GM12878 (cell line): ENCODE data around the gene SUGCT. TPM values are rescaled to one million over a fixed set of nuclear protein-coding genes. Genes with fewer than 3 reads are reported as not detected.
A peak's percentile ranks its signal among the peaks of the same experiment; 100 is the strongest.

Experiments
- ATAC-seq: fragments of 200-7000 bp; cut with Tn5 transposase; 3 replicates; pipeline ENCODE4 v1.9.1; 2020; ENCODE audit warnings: mild to moderate bottlenecking, moderate library complexity
- BruUV-seq: library from RNA; stranded (reverse); fragments of 400-500 nt; replicated peaks from 2 replicates; lab custom pipeline; 2021; lab: Mats Ljungman, UMichigan
- CTCF ChIA-PET: fragments of 300-600 bp; sonication (Branson Sonifier 250); formaldehyde crosslinking; extraction: SDS; loops from one replicate; lab custom pipeline; 2021; ENCODE audit warnings: inconsistent platforms; lab: Yijun Ruan, JAX
- POLR2A ChIA-PET: fragments of 350-600 bp; formaldehyde crosslinking; extraction: SDS; loops from one replicate; lab custom pipeline; 2021; ENCODE audit warnings: inconsistent platforms; lab: Charles Lee
- RAD21 ChIA-PET: fragments of 300-600 bp; sonication (Branson Sonifier 250); formaldehyde crosslinking; loops from one replicate; lab custom pipeline; 2023; ENCODE audit warnings: antibody characterized with exemption; ENCODE audit not compliant: unreplicated experiment; lab: Charles Lee
- SMC1A ChIA-PET: fragments of 300-600 bp; sonication (Branson Sonifier 250); formaldehyde crosslinking; loops from one replicate; lab custom pipeline; 2023; ENCODE audit not compliant: unreplicated experiment, uncharacterized antibody; lab: Charles Lee
- DNase-seq: peaks from one replicate; pipeline ENCODE4 v3.0.0-alpha.2; 2011; ENCODE audit warnings: low read depth, low spot score
- FAIRE-seq: peaks from 3 replicates; lab custom pipeline; 2011; peaks lifted over from hg19 to GRCh38; lab: Jason Lieb, UNC
- H2AFZ ChIP-seq: 2 replicates; pipeline ENCODE4 v1.6.0; 2011; ENCODE audit warnings: low read depth, low read length, control low read depth; ENCODE audit not compliant: control insufficient read depth
- H3K27ac ChIP-seq: 2 replicates; pipeline ENCODE4 v1.5.1; 2011; ENCODE audit warnings: control low read depth; ENCODE audit not compliant: control insufficient read depth, insufficient read depth
- H3K27me3 ChIP-seq, 2 experiments: replicated peaks in 1 of 2; 2 replicates each; pipeline versions ENCODE4 v1.6.0 to v1.6.1; 2011; ENCODE audit warnings: low read length in 1 of 2; ENCODE audit not compliant: control insufficient read depth in 2 of 2, insufficient read depth in 2 of 2
- H3K36me3 ChIP-seq, 2 experiments: 2 replicates each; pipeline ENCODE4 v1.5.1; 2011; ENCODE audit warnings: low read length in 1 of 2; ENCODE audit not compliant: control insufficient read depth in 2 of 2, insufficient read depth in 2 of 2
- H3K4me1 ChIP-seq: 2 replicates; pipeline ENCODE4 v1.6.1; 2011; ENCODE audit warnings: mild to moderate bottlenecking, low read length, moderate library complexity, mixed read lengths; ENCODE audit not compliant: control insufficient read depth, insufficient read depth
- H3K4me2 ChIP-seq: 2 replicates; pipeline ENCODE4 v1.6.0; 2011; ENCODE audit warnings: control low read depth; ENCODE audit not compliant: control insufficient read depth, insufficient read depth
- H3K4me3 ChIP-seq: fragments of 200-600 bp; sonication (generic); 2 replicates; pipeline ENCODE4 v1.5.1; 2016
- H3K79me2 ChIP-seq: 2 replicates; pipeline ENCODE4 v1.6.0; 2011; ENCODE audit warnings: low read length; ENCODE audit not compliant: control insufficient read depth, insufficient read depth
- H3K9ac ChIP-seq: 2 replicates; pipeline ENCODE4 v1.8.0; 2011; ENCODE audit warnings: low read length, control low read depth, mixed read lengths; ENCODE audit not compliant: control insufficient read depth, insufficient read depth
- H3K9me3 ChIP-seq: replicated peaks from 3 replicates; pipeline ENCODE4 v1.5.1; 2011; ENCODE audit warnings: mild to moderate bottlenecking, low read length; ENCODE audit not compliant: control insufficient read depth, insufficient read depth
- H4K20me1 ChIP-seq: 2 replicates; pipeline ENCODE4 v1.6.0; 2011; ENCODE audit not compliant: control insufficient read depth, insufficient read depth
- CEBPB ChIP-seq, 2 experiments: fragments of 150-350 bp in 1 of 2; IDR thresholded peaks; 2 replicates each; pipeline ENCODE4 v1.6.1; 2012 to 2014; ENCODE audit warnings: low read depth in 2 of 2, low read length in 2 of 2, borderline replicate concordance in 1 of 2, inconsistent platforms in 1 of 2
- JUNB ChIP-seq: IDR thresholded peaks from 2 replicates; pipeline ENCODE4 v1.6.1; 2016; ENCODE audit warnings: antibody characterized with exemption, mild to moderate bottlenecking
- RCOR1 ChIP-seq: conservative IDR thresholded peaks from 2 replicates; pipeline ENCODE4 v1.6.1; 2012; ENCODE audit warnings: low read depth, low read length, improper control_type of control experiment
- SIX5 ChIP-seq: IDR thresholded peaks from 2 replicates; pipeline ENCODE4 v1.6.1; 2011; ENCODE audit warnings: mild to moderate bottlenecking, low read depth, low read length, moderate library complexity; ENCODE audit not compliant: severe bottlenecking
- SMAD5 ChIP-seq: IDR thresholded peaks from 2 replicates; pipeline ENCODE4 v1.6.1; 2016; ENCODE audit warnings: antibody characterized with exemption, low read depth
- TBL1XR1 ChIP-seq: IDR thresholded peaks from 2 replicates; pipeline ENCODE4 v1.6.1; 2012; ENCODE audit warnings: low read depth, low read length, improper control_type of control experiment
- ZNF24 ChIP-seq: fragments of 450-650 bp; IDR thresholded peaks from 2 replicates; pipeline ENCODE4 v1.6.1; 2017; ENCODE audit warnings: antibody characterized with exemption, mild to moderate bottlenecking
- whole genome bisulfite sequencing: methylation state at CpG from one replicate; pipeline ENCODE4 v1.1.6; 2016; ENCODE audit warnings: low lambda C conversion rate; ENCODE audit not compliant: insufficient replicate concordance, insufficient coverage; ENCODE audit errors: missing lambda C conversion rate; 5-methylcytosine and 5-hydroxymethylcytosine counted together
- in situ Hi-C: fragments of 300-500 bp; cut with MboI; formaldehyde crosslinking; loops from 9 replicates; pipeline ENCODE4 v1.14.3; 2018; ENCODE audit warnings: mixed read lengths
- intact Hi-C: fragments of 100-400 bp; cut with micrococcal nuclease; formaldehyde crosslinking; loops from one replicate; pipeline ENCODE4 v1.14.2; 2022; ENCODE audit not compliant: unreplicated experiment
- polyA plus RNA-seq, 11 experiments: library from polyadenylated mRNA; depleted of rRNA in 4 of 11; unstranded in 6 of 11; stranded (reverse) in 5 of 11; fragments of >200 nt; fragmentation: Nextera tagmentation in 4 of 11; fragmentation: Illumina TruSeq in 1 of 11; extraction: Ambion mirVana in 4 of 11; extraction: Trizol in 1 of 11; gene quantifications; 1 replicate in 1 of 11; 2 replicates in 10 of 11; pipeline versions ENCODE4 v1.2.1 to v1.2.3, GENCODE V29; 2011 to 2016; ENCODE audit warnings: inconsistent platforms in 2 of 11, missing spikeins in 2 of 11, low read depth in 1 of 11
- total RNA-seq, 4 experiments: library from RNA; depleted of rRNA in 3 of 4; stranded (reverse); fragments of >200 nt in 3 of 4; fragmentation: Illumina TruSeq in 1 of 4; extraction: Trizol in 1 of 4; gene quantifications; 2 replicates each; pipeline versions ENCODE4 v1.2.1 to v1.2.3, GENCODE V29; 2013 to 2021
- TF ChIP-seq, protein P1 (sequence below): fragments of 450-650 bp; IDR thresholded peaks from 2 replicates; pipeline ENCODE4 v1.6.1; 2016; ENCODE audit warnings: mild to moderate bottlenecking

The SUGCT gene
- total and polyA plus RNA-seq, 10 of the 15 experiments (the other 5 are each of a cell fraction or from before 2014, with no cell fraction given), result 0.08 to 1.2 (median 0.67) TPM; not detected in 1

DNA sequence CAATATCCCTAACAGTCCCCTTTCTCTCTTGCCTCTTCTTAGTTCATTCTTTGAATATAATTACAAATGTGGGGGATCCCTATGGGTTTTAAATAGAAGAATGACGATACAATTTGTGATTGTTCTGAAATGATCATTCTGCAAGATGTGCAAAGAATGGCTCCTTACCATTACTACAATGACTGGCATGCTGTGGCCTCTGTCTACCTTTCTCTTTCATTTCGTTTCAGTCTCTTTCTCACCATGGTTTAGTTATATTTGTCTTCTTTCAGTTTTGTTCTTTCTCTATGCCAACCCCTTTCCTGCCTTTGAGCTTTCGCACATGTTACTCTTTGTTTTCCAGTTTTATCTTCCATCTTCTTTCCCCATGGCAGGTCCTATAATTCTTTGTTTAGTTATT is 176.5 kb downstream of the SUGCT start:
- Histone ChIP-seq H3K4me3 (no peak overlapping the region), H3K79me2 (no peaks in the 10 kb centered on the region), H2AFZ (peak overlapping the region; percentile 68), H3K27me3 (no peaks in the 10 kb centered on the region), H3K27ac (0 out of 2 replicates have a peak overlapping the region, but pooled peaks have one; percentile 18), H3K4me1 (0 out of 2 replicates have a peak, but pooled peaks cover 4% of the 10 kb centered on the region), H3K9me3 (no peaks in the 10 kb centered on the region), H3K9ac (no peak overlapping the region), H3K36me3 (no peaks in the 10 kb centered on the region), H3K4me2 (peak overlapping the region; percentile 64), H4K20me1 (no peaks in the 10 kb centered on the region)
- DNase-seq (peak; percentile 23), ATAC-seq (peak; percentile 58; the same call in 2 of the 3 replicates), FAIRE-seq (no peak)
- WGBS, result 14% methylated on average over 3 of the region's 3 CpGs
- POLR2A ChIA-PET, result no interaction called here
- RAD21 ChIA-PET, result no interaction called here
- CTCF ChIA-PET, result interaction anchor here (0.9 kb wide), 1 partner anchor 45 kb away, joined by 4 read pairs; no protein-coding TSS in a partner anchor
- TF ChIP-seq, protein P1, sequence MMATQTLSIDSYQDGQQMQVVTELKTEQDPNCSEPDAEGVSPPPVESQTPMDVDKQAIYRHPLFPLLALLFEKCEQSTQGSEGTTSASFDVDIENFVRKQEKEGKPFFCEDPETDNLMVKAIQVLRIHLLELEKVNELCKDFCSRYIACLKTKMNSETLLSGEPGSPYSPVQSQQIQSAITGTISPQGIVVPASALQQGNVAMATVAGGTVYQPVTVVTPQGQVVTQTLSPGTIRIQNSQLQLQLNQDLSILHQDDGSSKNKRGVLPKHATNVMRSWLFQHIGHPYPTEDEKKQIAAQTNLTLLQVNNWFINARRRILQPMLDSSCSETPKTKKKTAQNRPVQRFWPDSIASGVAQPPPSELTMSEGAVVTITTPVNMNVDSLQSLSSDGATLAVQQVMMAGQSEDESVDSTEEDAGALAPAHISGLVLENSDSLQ, result peak; percentile 82
- TF ChIP-seq JUNB (peak; percentile 18; the same call in 1 of the 2 replicates), ZNF24 (no peak), SMAD5 (no peak), RCOR1 (no peak)
- no TSS peak for BruUV-seq
- SMC1A ChIA-PET, result interaction anchor here (0.6 kb wide), 1 partner anchor 597 kb away, joined by 3 read pairs; no protein-coding TSS in a partner anchor
- in situ Hi-C loops (no loop called here), intact Hi-C loops (no loop called here)

DNA sequence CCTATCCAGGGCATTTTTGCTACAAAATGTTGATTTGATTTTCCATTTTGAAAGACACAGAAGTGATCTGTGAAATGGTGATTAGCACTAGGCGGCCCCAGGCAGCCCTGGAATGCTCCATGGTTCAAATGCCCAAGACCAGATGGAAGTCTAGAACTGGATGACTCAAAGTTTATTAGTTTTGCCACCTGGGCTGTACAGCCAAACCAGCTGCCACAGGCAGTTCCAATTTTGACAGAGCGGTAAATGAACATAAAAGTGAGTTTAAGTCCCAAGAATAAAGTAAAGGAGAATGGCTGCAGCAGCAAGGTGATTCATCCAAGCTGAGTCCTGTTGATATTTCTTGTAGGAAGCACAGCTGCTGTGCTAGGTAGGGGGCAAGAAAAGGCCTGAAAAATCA is 180.5 kb downstream of the SUGCT start:
- intact Hi-C loops (no loop called here), in situ Hi-C loops (no loop called here)
- no peaks in the 10 kb centered on the region for H3K36me3 ChIP-seq
- no peaks in the 10 kb centered on the region for H3K9me3 ChIP-seq
- H3K4me3 ChIP-seq, result no peak overlapping the region
- H3K9ac ChIP-seq, result no peak overlapping the region
- ChIA-PET POLR2A (no interaction called here), CTCF (no interaction called here), SMC1A (no interaction called here), RAD21 (no interaction called here)
- no peak for DNase-seq
- H3K27me3 ChIP-seq, result no peaks in the 10 kb centered on the region
- no peak overlapping the region for H3K27ac ChIP-seq
- FAIRE-seq, result no peak
- H3K4me1 ChIP-seq, result 0 out of 2 replicates have a peak, but pooled peaks cover 4% of the 10 kb centered on the region
- H2AFZ ChIP-seq, result no peak overlapping the region
- no peaks in the 10 kb centered on the region for H3K79me2 ChIP-seq
- WGBS, result 82% methylated on average over 2 of the region's 2 CpGs
- no peak for ATAC-seq
- no peak for TF ChIP-seq TBL1XR1
- no peak for TF ChIP-seq SIX5
- TF ChIP-seq CEBPB (IDR thresholded peaks at IDR 0.05; ENCODE audit: borderline replicate concordance in 1 of 2, low read depth in 2 of 2, low read length in 2 of 2), result no peak
- H4K20me1 ChIP-seq, result no peaks in the 10 kb centered on the region
- no TSS peak for BruUV-seq
- no peak overlapping the region for H3K4me2 ChIP-seq
